Kidney epithelial cell (primary cell): ENCODE measurements around the gene PHLDB1. TPM values are rescaled to one million over a fixed set of nuclear protein-coding genes. Genes with fewer than 3 reads are reported as not detected.

Source experiments
- DNase-seq: peaks from one replicate; pipeline ENCODE4 v3.0.0-alpha.2; 2010; ENCODE audit warnings: low read depth
- H3K27me3 ChIP-seq: 2 replicates; pipeline ENCODE4 v1.6.0; 2011; ENCODE audit warnings: low read length; ENCODE audit not compliant: control insufficient read depth, insufficient read depth
- H3K36me3 ChIP-seq: 2 replicates; pipeline ENCODE4 v1.5.1; 2011; ENCODE audit warnings: low read length; ENCODE audit not compliant: control insufficient read depth, insufficient read depth
- H3K4me3 ChIP-seq: 2 replicates; pipeline ENCODE4 v1.5.1; 2011; ENCODE audit warnings: low read depth, mild to moderate bottlenecking, control low read depth, low read length
- total RNA-seq: library from RNA; depleted of rRNA; stranded (reverse); fragments of >200 nt; gene quantifications from 2 replicates; pipeline ENCODE4 v1.2.3, GENCODE V29; 2015
- TF ChIP-seq, protein P1 (sequence below): IDR thresholded peaks from 2 replicates; pipeline ENCODE4 v1.5.1; 2011; ENCODE audit warnings: mild to moderate bottlenecking, moderate library complexity, low read length, control low read depth, inconsistent platforms; ENCODE audit not compliant: insufficient read depth, poor library complexity, severe bottlenecking

The PHLDB1 gene
- total RNA-seq, 1 donor from 2014 or later = 107 TPM

DNA sequence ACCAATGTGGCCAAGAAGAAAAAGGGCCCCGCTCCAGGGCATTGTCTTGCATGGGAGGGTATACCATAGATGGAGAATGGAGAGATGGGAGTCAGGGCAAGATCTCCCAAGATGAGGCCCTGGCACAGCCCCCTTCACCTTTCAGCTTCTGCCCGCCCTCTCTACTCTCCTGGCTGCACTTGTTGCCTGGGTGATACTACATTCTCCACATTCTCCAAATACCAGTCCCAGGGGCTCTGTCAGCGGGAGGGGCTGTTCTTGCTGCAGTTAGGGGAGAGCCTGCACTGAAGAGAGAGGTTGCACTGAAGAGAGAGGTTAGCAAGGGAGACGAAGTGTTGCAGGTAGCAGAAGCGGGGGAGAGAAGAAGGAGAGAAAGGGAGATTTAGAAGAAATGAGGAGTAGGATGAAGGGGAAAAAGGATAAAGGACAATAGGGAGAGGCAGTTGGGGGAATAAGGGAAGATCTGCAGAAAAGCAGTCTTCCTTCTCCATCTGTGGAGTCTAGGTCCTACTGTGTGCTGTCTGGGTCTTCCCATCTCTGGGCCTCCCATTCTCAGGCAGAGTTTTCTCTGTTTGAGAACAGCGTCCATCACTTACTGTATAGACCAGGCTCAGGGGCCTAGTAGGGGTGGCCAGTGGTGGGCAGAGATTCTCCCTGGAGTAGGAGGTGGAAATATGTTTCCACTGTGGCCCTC is 8.0 kb downstream of the PHLDB1 start:
- H3K36me3 ChIP-seq = peaks cover 10% of the 10 kb centered on the region
- TF ChIP-seq, protein P1, sequence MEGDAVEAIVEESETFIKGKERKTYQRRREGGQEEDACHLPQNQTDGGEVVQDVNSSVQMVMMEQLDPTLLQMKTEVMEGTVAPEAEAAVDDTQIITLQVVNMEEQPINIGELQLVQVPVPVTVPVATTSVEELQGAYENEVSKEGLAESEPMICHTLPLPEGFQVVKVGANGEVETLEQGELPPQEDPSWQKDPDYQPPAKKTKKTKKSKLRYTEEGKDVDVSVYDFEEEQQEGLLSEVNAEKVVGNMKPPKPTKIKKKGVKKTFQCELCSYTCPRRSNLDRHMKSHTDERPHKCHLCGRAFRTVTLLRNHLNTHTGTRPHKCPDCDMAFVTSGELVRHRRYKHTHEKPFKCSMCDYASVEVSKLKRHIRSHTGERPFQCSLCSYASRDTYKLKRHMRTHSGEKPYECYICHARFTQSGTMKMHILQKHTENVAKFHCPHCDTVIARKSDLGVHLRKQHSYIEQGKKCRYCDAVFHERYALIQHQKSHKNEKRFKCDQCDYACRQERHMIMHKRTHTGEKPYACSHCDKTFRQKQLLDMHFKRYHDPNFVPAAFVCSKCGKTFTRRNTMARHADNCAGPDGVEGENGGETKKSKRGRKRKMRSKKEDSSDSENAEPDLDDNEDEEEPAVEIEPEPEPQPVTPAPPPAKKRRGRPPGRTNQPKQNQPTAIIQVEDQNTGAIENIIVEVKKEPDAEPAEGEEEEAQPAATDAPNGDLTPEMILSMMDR = no peak
- DNase-seq = no peak
- H3K4me3 ChIP-seq = no peak overlapping the region
- no peaks in the 10 kb centered on the region for H3K27me3 ChIP-seq

DNA sequence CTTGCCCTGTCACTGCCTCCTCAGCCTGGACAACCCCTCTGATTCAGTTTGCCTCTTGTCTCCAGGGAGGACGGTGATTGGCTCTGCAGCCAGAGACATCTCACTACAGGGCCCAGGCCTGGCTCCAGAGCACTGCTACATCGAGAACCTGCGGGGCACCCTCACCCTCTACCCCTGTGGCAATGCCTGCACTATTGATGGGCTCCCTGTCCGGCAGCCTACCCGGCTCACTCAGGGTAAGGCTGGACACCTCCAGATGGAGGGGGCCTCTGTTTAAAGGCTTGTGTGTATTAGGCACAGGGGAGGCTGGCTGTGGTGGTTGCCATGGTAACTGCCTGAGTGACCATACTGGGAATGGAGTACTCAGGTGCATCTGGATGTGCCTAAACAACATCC is 8.6 kb downstream of the PHLDB1 start:
- TF ChIP-seq, protein P1 = no peak
- DNase-seq = no peak
- Histone ChIP-seq H3K27me3 (no peaks in the 10 kb centered on the region), H3K36me3 (peaks cover 10% of the 10 kb centered on the region), H3K4me3 (no peak overlapping the region)

DNA sequence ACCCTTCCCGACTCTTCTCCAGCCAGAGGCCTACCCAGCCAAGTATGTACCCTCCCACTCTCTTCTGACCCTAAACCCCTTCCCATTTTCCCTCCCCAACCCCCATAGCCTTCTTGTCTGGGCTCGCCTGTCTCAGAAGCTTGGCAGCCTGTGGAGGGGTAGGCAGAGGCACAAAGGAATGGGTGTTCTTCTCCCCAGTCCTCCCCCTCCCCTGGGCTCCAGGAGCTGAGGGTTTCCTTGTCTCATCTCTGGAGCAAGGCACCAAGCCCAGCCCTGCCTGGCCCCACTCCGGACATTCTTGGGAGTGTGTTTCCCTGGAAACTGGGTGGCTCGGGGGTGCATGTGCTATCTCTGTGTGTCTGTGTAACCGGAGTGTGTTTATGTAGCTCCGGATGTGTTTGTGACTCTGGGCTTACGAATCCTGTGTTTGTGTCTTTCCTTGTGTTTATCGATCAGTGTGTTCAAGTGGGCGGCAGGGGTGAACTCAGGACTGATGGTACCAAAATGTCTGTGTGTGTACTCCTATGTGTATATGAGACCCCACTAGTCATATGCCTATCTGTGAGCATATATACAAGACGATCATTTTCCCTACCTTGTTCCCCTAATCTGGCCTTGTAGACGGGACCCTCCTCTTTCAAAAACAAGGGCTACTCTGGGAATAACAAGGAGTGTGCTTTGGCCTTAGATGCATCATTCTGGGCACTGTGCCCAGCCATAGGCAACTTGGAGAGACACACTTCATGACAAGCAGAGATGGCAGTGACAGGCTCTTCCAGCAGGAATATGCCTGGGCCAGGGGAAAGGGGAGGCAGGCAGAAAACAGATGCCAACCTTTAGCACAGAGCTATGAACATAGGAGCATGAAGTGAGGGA is 10.9 kb downstream of the PHLDB1 start:
- H3K4me3 ChIP-seq = no peak overlapping the region
- H3K27me3 ChIP-seq = no peaks in the 10 kb centered on the region
- peaks cover 9% of the 10 kb centered on the region for H3K36me3 ChIP-seq
- TF ChIP-seq, protein P1 = no peak
- DNase-seq = no peak

DNA sequence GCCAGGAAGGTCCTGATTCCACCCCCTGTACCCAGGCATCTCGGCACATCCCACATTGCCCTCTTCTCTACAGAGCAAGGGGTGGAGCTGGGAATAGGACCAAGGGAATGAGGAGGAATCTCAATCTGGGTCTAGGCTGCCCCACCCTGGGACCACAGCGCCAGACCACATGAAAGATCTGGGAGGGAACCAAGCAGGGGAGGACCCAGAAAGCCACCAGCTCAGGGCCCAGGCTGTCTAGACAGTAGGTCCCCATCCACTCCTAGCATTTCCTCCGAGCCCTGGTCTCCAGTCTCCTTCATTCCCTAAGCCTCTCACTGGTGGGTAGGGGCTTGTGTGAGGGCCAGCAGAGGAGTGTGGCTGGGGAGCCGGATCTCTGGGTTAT is 11.6 kb downstream of the PHLDB1 start:
- TF ChIP-seq, protein P1 = no peak
- DNase-seq = no peak

DNA sequence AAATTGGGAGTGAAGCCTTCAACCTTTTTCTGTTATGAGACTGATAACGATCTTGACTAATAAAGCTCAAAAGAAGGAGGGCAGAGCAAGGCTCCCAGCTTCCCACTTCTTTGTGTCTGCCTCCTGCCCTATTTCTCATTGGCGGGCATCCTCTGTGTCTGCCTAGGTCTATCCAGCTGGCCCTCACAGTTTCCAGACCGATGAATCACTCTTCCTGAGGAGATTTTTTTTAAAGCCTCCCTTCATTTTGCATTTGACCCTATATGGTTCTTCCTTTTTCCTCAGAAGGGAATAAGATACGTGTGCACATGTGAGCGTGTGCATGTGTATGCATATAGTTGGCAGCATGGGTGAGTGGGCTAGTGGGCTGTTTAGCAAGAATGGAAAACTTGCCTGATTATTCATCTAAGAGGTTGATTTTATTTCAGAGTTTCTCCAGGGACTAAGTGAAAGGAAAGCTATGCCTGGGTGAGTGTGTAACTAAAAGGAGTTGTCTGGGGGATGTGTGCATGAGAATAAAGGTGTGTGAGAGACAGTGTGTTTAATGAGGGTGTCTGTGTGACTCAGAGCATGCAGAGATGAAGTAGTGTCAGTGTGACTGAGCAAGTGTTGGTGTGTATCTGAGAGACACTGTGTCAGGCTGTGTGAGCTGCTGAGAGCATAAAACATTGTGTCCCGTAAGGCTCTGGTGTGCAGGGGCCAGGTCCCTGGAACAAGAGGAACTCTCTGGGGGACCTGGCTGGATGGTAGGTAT is 12.2 kb downstream of the PHLDB1 start:
- peak; percentile 89 for DNase-seq
- TF ChIP-seq, protein P1 = no peak

More for the DNA sequence above, 11.6 kb downstream of the PHLDB1 start:
- Histone ChIP-seq H3K4me3 (no peak overlapping the region), H3K36me3 (peaks cover 6% of the 10 kb centered on the region), H3K27me3 (no peaks in the 10 kb centered on the region)

More for the DNA sequence above, 12.2 kb downstream of the PHLDB1 start:
- Histone ChIP-seq H3K27me3 (no peaks in the 10 kb centered on the region), H3K36me3 (peaks cover 3% of the 10 kb centered on the region), H3K4me3 (no peak overlapping the region)
